Caco-2 (cell line): ENCODE measurements around the gene FOS. TPM values are rescaled to one million over a fixed set of nuclear protein-coding genes. Genes with fewer than 3 reads are reported as not detected.
A peak's percentile ranks its signal among the peaks of the same experiment; 100 is the strongest.

Source experiments
- BruUV-seq: library from RNA; stranded (reverse); fragments of 400-500 nt; replicated peaks from 2 replicates; lab custom pipeline; 2021; lab: Mats Ljungman, UMichigan
- CTCF ChIA-PET: fragments of 300-600 bp; sonication (Branson Sonifier 250); formaldehyde crosslinking; loops from one replicate; lab custom pipeline; 2022; ENCODE audit warnings: antibody characterized with exemption; lab: Charles Lee
- POLR2A ChIA-PET: fragments of 300-600 bp; sonication (Branson Sonifier 250); formaldehyde crosslinking; loops from one replicate; lab custom pipeline; 2022; ENCODE audit warnings: antibody characterized with exemption; lab: Charles Lee
- DNase-seq, 2 experiments: peaks; one replicate each; pipeline versions ENCODE4 v3.0.0 to v3.0.0-alpha.2; 2020 to 2022
- H3K27me3 ChIP-seq: replicated peaks from 2 replicates; pipeline ENCODE4 v1.6.0; 2011; ENCODE audit warnings: low read length; ENCODE audit not compliant: control insufficient read depth, insufficient read depth
- H3K36me3 ChIP-seq: 2 replicates; pipeline ENCODE4 v1.5.1; 2011; ENCODE audit warnings: low read length; ENCODE audit not compliant: control insufficient read depth, insufficient read depth
- H3K4me1 ChIP-seq: fragments of 250-450 bp; sonication (Bioruptor Pico); 2 replicates; pipeline ENCODE4 v1.5.1; 2020; ENCODE audit warnings: mild to moderate bottlenecking
- H3K4me3 ChIP-seq: 2 replicates; pipeline ENCODE4 v1.5.1; 2011; ENCODE audit warnings: low read depth, mild to moderate bottlenecking, control low read depth, low read length
- H3K9me3 ChIP-seq: fragments of 250-450 bp; sonication (Bioruptor Pico); 2 replicates; pipeline ENCODE4 v1.5.1; 2020; ENCODE audit warnings: mild to moderate bottlenecking, moderate library complexity
- H3K27ac Mint-ChIP-seq: one replicate; pipeline ENCODE4 v1.8.0; 2022; ENCODE audit warnings: mixed read lengths; ENCODE audit not compliant: unreplicated experiment
- H3K27me3 Mint-ChIP-seq: one replicate; pipeline ENCODE4 v1.8.0; 2022; ENCODE audit warnings: mixed read lengths; ENCODE audit not compliant: insufficient read depth, unreplicated experiment
- H3K36me3 Mint-ChIP-seq: one replicate; pipeline ENCODE4 v1.8.0; 2022; ENCODE audit warnings: mild to moderate bottlenecking, mixed read lengths; ENCODE audit not compliant: insufficient read depth, unreplicated experiment
- H3K4me1 Mint-ChIP-seq: one replicate; pipeline ENCODE4 v1.8.0; 2022; ENCODE audit warnings: low read depth, mixed read lengths; ENCODE audit not compliant: unreplicated experiment
- H3K4me3 Mint-ChIP-seq: one replicate; pipeline ENCODE4 v1.8.0; 2022; ENCODE audit warnings: mild to moderate bottlenecking, moderate library complexity, mixed read lengths; ENCODE audit not compliant: unreplicated experiment
- H3K9me3 Mint-ChIP-seq: one replicate; pipeline ENCODE4 v1.8.0; 2022; ENCODE audit warnings: mixed read lengths; ENCODE audit not compliant: unreplicated experiment
- intact Hi-C: fragments of 100-400 bp; cut with micrococcal nuclease; formaldehyde crosslinking; loops from one replicate; pipeline ENCODE4 v1.10.0; 2022; ENCODE audit not compliant: unreplicated experiment
- total RNA-seq: library from RNA; stranded (reverse); gene quantifications from 2 replicates; pipeline ENCODE4 v1.2.3, GENCODE V29; 2022
- TF ChIP-seq, protein P1 (sequence below), 2 experiments: fragments of 200-600 bp in 1 of 2; IDR thresholded peaks; 1 replicate in 1 of 2; 2 replicates in 1 of 2; pipeline versions ENCODE4 v1.5.1 to v1.8.0; 2011 to 2022; ENCODE audit warnings: antibody characterized with exemption in 1 of 2, control low read depth in 1 of 2, inconsistent platforms in 1 of 2, low read depth in 1 of 2, low read length in 1 of 2, mild to moderate bottlenecking in 1 of 2, moderate library complexity in 1 of 2; ENCODE audit not compliant: insufficient read depth in 1 of 2, severe bottlenecking in 1 of 2, unreplicated experiment in 1 of 2

FOS gene
- total RNA-seq, 1 experiment from 2014 or later, result 73.7 TPM

DNA sequence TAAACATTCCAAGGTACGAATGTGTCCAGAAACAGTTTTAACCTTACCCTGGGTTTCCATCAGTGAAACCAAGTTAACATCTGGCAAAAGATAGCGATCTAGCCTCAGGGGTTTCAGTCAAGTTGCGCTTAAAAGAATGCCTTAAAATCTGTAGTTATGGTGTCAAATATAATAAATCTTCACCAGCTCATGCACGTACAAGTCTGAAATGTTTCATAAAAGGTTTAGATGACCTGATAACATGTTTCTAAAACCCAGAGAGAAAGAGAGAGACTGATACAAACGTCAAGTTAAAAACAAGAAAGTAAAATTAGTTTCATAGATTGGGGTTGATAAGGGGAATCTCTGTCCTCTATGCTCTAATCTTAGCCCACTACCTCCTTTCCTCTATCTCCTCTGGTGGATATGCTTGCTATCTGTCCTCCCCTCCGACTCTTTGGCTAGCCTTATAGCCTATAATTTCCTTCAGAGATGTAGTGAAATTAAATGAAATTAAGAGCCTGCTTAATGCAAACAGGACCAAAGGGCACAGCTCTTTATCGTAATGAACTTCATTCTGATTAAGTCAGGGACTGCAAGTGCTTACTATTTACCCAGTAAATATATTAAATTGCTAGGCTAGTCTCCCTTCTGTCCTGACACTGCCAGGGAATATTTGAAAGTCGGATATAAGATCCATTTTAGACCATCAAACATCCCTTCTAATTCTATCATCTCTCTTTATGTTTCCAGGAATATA, 18.4 kb upstream of the FOS start:
- ChIA-PET CTCF (interaction anchor here (1.4 to 1.6 kb wide), 3 partner anchors 9 to 38 kb away, joined by 4 to 9 read pairs (median 6); no protein-coding TSS in a partner anchor), POLR2A (no interaction called here)
- no peaks in the 10 kb centered on the region for H3K27me3 ChIP-seq
- peaks cover 22% of the 10 kb centered on the region for H3K36me3 Mint-ChIP-seq
- peak overlapping the region; percentile 93 for H3K4me3 Mint-ChIP-seq
- H3K27me3 Mint-ChIP-seq, result no peaks in the 10 kb centered on the region
- peaks cover 12% of the 10 kb centered on the region; the same call in 1 of the 2 replicates for H3K4me1 ChIP-seq
- no TSS peak for BruUV-seq
- H3K36me3 ChIP-seq, result no peaks in the 10 kb centered on the region
- peak overlapping the region; percentile 100 for H3K27ac Mint-ChIP-seq
- no peak for DNase-seq
- no peak overlapping the region for H3K4me3 ChIP-seq
- TF ChIP-seq, protein P1, sequence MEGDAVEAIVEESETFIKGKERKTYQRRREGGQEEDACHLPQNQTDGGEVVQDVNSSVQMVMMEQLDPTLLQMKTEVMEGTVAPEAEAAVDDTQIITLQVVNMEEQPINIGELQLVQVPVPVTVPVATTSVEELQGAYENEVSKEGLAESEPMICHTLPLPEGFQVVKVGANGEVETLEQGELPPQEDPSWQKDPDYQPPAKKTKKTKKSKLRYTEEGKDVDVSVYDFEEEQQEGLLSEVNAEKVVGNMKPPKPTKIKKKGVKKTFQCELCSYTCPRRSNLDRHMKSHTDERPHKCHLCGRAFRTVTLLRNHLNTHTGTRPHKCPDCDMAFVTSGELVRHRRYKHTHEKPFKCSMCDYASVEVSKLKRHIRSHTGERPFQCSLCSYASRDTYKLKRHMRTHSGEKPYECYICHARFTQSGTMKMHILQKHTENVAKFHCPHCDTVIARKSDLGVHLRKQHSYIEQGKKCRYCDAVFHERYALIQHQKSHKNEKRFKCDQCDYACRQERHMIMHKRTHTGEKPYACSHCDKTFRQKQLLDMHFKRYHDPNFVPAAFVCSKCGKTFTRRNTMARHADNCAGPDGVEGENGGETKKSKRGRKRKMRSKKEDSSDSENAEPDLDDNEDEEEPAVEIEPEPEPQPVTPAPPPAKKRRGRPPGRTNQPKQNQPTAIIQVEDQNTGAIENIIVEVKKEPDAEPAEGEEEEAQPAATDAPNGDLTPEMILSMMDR (IDR thresholded peaks at IDR 0.05; ENCODE audit: insufficient read depth in 1 of 2, low read depth in 1 of 2, low read length in 1 of 2, severe bottlenecking in 1 of 2, unreplicated experiment in 1 of 2), result no peak
- H3K4me1 Mint-ChIP-seq, result no peaks in the 10 kb centered on the region
- H3K9me3 ChIP-seq, result no peaks in the 10 kb centered on the region
- H3K9me3 Mint-ChIP-seq, result no peaks in the 10 kb centered on the region
- intact Hi-C loops, result no loop called here

DNA sequence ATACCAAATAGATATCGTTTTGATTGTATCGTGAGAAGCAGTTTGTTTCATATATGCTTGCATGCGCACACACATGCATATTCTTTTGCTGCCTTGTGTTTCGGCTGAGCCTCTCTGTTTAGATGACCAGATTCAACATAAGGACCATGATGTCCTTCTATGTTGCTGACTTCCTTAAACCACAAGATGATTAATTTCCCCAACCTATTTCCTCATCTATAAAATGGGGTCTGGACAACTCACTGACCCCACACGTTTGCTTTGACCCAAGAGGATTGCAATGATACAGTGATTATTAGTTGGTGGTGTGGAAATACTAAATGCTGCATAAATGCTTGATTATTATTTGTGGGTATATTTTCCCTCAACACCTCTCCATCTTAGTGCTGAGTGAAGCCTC, 16.8 kb upstream of the FOS start:
- no peak overlapping the region for H3K4me3 Mint-ChIP-seq
- DNase-seq, result no peak
- H3K27ac Mint-ChIP-seq, result no peak overlapping the region
- no TSS peak for BruUV-seq
- peaks cover 22% of the 10 kb centered on the region for H3K36me3 Mint-ChIP-seq
- CTCF ChIA-PET, result no interaction called here
- H3K36me3 ChIP-seq, result no peaks in the 10 kb centered on the region
- H3K4me1 Mint-ChIP-seq, result no peaks in the 10 kb centered on the region
- POLR2A ChIA-PET, result no interaction called here
- peaks cover 12% of the 10 kb centered on the region for H3K4me1 ChIP-seq
- H3K9me3 ChIP-seq, result no peaks in the 10 kb centered on the region
- H3K27me3 Mint-ChIP-seq, result no peaks in the 10 kb centered on the region
- no peaks in the 10 kb centered on the region for H3K9me3 Mint-ChIP-seq
- intact Hi-C loops, result no loop called here
- TF ChIP-seq, protein P1 (IDR thresholded peaks at IDR 0.05; ENCODE audit: insufficient read depth in 1 of 2, low read depth in 1 of 2, low read length in 1 of 2, severe bottlenecking in 1 of 2, unreplicated experiment in 1 of 2), result no peak
- H3K27me3 ChIP-seq, result no peaks in the 10 kb centered on the region
- H3K4me3 ChIP-seq, result no peak overlapping the region

- H3K9me3 Mint-ChIP-seq, result no peaks in the 10 kb centered on the region
Observed at GRCh38 chr14:75262641-75263040, 16.0 kb upstream of the FOS start.

More at GRCh38 chr14:75262641-75263040, 16.0 kb upstream of the FOS start:
- no peaks in the 10 kb centered on the region for H3K9me3 ChIP-seq
- ChIA-PET POLR2A (no interaction called here), CTCF (no interaction called here)
- H3K4me1 Mint-ChIP-seq, result peaks cover 6% of the 10 kb centered on the region
- H3K4me1 ChIP-seq, result peaks cover 20% of the 10 kb centered on the region
- no peaks in the 10 kb centered on the region for H3K27me3 ChIP-seq
- BruUV-seq, result no TSS peak
- intact Hi-C loops, result no loop called here
- no peak overlapping the region for H3K27ac Mint-ChIP-seq
- H3K4me3 ChIP-seq, result no peak overlapping the region
- H3K27me3 Mint-ChIP-seq, result no peaks in the 10 kb centered on the region
- H3K36me3 Mint-ChIP-seq, result peaks cover 22% of the 10 kb centered on the region
- no peaks in the 10 kb centered on the region for H3K36me3 ChIP-seq
- H3K4me3 Mint-ChIP-seq, result no peak overlapping the region
- TF ChIP-seq, protein P1 (IDR thresholded peaks at IDR 0.05; ENCODE audit: insufficient read depth in 1 of 2, low read depth in 1 of 2, low read length in 1 of 2, severe bottlenecking in 1 of 2, unreplicated experiment in 1 of 2), result no peak
- DNase-seq, result no peak
